GM12891 (cell line): ENCODE data around the gene OBP2A.

ENCODE experiments used
- DNase-seq: peaks from one replicate; pipeline ENCODE4 v3.0.0; 2011; ENCODE audit warnings: low spot score; ENCODE audit not compliant: insufficient read length
- FAIRE-seq: peaks from 2 replicates; lab custom pipeline; 2011; peaks lifted over from hg19 to GRCh38; lab: Jason Lieb, UNC
- PAX5 ChIP-seq: IDR thresholded peaks from 2 replicates; pipeline ENCODE4 v1.6.1; 2011; ENCODE audit warnings: low read length, moderate library complexity, mild to moderate bottlenecking; ENCODE audit not compliant: insufficient read depth, severe bottlenecking
- POLR2A ChIP-seq: IDR thresholded peaks from 2 replicates; pipeline ENCODE4 v1.6.1; 2011; ENCODE audit warnings: low read depth, low read length, control low read depth
- POLR2AphosphoS5 ChIP-seq: IDR thresholded peaks from 2 replicates; pipeline ENCODE4 v1.6.1; 2011; ENCODE audit warnings: low read depth, low read length, control low read depth
- POU2F2 ChIP-seq: IDR thresholded peaks from 2 replicates; pipeline ENCODE4 v1.6.1; 2011; ENCODE audit warnings: low read depth, mild to moderate bottlenecking, control low read depth, low read length, moderate library complexity
- SPI1 ChIP-seq: IDR thresholded peaks from 2 replicates; pipeline ENCODE4 v1.6.1; 2011; ENCODE audit warnings: low read depth, low read length, control low read depth
- TAF1 ChIP-seq: IDR thresholded peaks from 2 replicates; pipeline ENCODE4 v1.6.1; 2011; ENCODE audit warnings: low read depth, low read length, control low read depth

OBP2A gene

GRCh38 chr9:135503371-135504261 is 42.3 kb upstream of the OBP2A start:
- DNase-seq, result no peak
- TF ChIP-seq POLR2A (no peak), POLR2AphosphoS5 (no peak; the same call in 1 of the 2 replicates), PAX5 (no peak), TAF1 (no peak), SPI1 (no peak), POU2F2 (no peak)
- FAIRE-seq, result no peak

GRCh38 chr9:135504262-135505243 is 41.4 kb upstream of the OBP2A start:
- FAIRE-seq (peak; percentile 65), DNase-seq (peak; percentile 69)
- TF ChIP-seq POLR2A (peak; percentile 30; the same call in 1 of the 2 replicates), POLR2AphosphoS5 (no peak), SPI1 (no peak), TAF1 (no peak)

- DNase-seq, result no peak
- TF ChIP-seq POU2F2, result no peak
- peak; percentile 28; the same call in 1 of the 2 replicates for TF ChIP-seq POLR2A
- TF ChIP-seq TAF1, result no peak
- no peak for FAIRE-seq
Observed at GRCh38 chr9:135505406-135506187, 40.3 kb upstream of the OBP2A start.

- no peak for FAIRE-seq
- DNase-seq, result no peak
- TF ChIP-seq SPI1, result no peak
- TF ChIP-seq POU2F2, result no peak
- TF ChIP-seq TAF1, result no peak
- no peak for TF ChIP-seq PAX5
- TF ChIP-seq POLR2AphosphoS5, result no peak
- no peak for TF ChIP-seq POLR2A
Observed at GRCh38 chr9:135506327-135507103, 39.4 kb upstream of the OBP2A start.

- TF ChIP-seq SPI1, result no peak
- no peak for TF ChIP-seq TAF1
- no peak for TF ChIP-seq POU2F2
- no peak for TF ChIP-seq POLR2AphosphoS5
- TF ChIP-seq PAX5, result no peak
- TF ChIP-seq POLR2A, result no peak
- FAIRE-seq, result no peak
- DNase-seq, result no peak
Observed at GRCh38 chr9:135507104-135508035, 38.6 kb upstream of the OBP2A start.

GRCh38 chr9:135508211-135508820 is 37.6 kb upstream of the OBP2A start:
- no peak for DNase-seq
- TF ChIP-seq PAX5, result no peak
- no peak for TF ChIP-seq POLR2A
- TF ChIP-seq POLR2AphosphoS5, result no peak
- no peak for TF ChIP-seq SPI1
- TF ChIP-seq TAF1, result no peak
- TF ChIP-seq POU2F2, result no peak
- FAIRE-seq, result no peak

- DNase-seq (no peak), FAIRE-seq (no peak)
- no peak for TF ChIP-seq PAX5
- TF ChIP-seq POU2F2, result no peak
- no peak for TF ChIP-seq POLR2AphosphoS5
- TF ChIP-seq TAF1, result no peak
- no peak for TF ChIP-seq SPI1
- no peak for TF ChIP-seq POLR2A
Observed at GRCh38 chr9:135509458-135509857, 36.5 kb upstream of the OBP2A start.
